GM18870 (cell line): ENCODE measurements around the gene PSME2.

Experiments
- ATAC-seq: cut with Tn5 transposase; IDR thresholded peaks from one replicate; pipeline ENCODE4 v1.9.1; 2021; ENCODE audit warnings: moderate library complexity; ENCODE audit not compliant: unreplicated experiment

PSME2 gene

DNA sequence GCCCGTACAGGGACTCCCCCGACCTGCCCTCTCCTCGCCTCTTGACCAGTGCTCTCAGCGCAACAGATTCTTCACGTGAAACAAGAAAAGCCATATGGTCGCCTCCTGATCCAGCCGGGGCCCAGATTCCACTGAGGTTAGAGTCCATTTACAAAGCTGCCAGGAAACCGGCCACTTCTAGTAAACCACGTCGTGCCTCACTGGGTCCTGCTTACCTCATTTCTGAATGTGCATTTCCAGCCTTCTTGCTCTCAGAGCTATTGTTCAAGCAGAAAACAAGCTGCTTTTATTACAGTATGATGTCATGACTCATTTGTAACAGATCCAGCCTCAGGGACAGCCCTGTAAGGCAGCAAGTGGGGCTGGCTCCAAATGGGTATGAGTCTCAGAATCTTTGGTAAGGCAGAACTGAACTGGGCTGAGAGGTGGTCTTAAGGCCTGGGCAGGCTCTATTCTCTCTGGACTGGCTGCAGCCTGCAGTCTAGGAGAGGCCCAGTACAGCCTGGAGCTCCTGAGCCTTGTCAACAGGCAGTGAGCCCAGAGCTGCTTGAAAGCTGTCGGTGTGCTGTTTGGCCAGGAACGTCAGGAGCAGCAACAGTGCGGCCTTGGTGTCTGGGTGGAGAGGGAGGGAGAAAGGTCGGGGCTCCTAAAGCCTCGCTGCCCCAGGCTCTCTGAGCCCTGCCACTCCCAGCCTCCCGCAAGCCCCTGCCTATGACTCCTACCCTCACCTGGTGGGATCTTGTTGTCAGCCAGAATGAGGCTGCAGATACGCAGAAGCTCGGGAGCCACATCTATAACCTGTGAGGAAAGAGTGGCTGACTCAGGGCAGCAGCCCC lies 33.8 kb upstream of the PSME2 start:
- ATAC-seq, result no peak

- no peak for ATAC-seq
Measured at GRCh38 chr14:24179294-24179960, 33.0 kb upstream of the PSME2 start.

DNA sequence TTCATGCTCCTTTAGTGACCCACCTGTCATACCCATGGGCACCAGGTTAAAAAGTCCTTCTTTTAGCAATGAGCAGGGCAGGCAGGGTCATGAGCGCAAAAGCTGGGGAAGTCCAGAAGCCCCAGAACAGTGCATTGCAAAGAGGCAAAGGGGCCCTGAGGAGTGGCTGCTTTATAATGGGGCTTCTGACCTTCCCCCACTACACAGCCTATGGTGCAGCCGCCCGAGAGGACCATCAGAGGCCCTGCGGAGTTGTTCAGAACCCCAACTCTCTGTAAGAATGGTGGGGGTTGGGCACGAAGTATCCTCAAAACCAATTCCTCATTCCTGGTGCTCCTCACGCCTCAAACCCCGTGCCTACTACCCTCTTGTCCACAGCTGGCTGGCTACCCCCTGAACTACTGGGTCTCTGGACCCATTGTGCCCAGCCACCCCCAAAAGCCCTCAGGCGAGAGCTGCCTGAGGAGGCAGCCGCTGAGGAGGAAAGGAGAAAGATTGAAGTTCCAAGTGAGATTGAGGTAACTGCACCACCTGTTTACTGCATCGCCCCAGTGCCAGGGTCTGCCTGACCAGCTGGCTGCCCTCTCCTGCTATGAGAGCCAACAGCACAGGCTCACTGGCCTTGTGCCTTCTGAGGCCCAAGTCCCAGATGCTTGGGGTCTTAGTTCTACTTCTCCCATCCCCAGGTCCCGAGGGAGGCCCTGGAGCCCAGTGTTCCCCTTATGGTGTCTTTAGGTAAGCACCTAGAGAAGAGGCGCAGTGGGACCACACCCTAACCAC lies 32.2 kb upstream of the PSME2 start:
- no peak for ATAC-seq

- ATAC-seq, result no peak
Measured at GRCh38 chr14:24177891-24178290, 31.5 kb upstream of the PSME2 start.

- no peak for ATAC-seq
Measured at GRCh38 chr14:24177041-24177825, 30.8 kb upstream of the PSME2 start.

GRCh38 chr14:24176599-24176998 lies 30.2 kb upstream of the PSME2 start:
- ATAC-seq, result no peak

DNA sequence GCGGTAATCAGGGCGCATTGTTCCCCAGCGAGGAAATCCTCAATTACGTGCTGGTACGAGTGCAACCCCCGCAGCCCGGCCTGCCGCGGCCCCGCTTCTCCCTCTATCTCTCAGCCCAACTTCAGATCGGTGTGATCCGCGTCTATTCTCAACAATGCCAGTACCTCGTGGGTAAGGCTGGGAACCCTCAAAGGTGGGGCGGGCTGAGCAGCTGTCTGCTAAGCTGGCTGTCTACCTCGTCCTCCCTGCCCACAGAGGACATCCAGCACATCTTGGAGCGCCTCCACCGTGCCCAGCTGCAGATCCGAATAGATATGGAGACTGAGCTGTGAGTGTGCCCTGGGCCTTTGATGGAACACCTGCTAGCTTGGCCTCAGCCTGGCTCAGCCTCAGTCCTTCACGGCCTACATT lies 26.5 kb upstream of the PSME2 start:
- ATAC-seq, result no peak

DNA sequence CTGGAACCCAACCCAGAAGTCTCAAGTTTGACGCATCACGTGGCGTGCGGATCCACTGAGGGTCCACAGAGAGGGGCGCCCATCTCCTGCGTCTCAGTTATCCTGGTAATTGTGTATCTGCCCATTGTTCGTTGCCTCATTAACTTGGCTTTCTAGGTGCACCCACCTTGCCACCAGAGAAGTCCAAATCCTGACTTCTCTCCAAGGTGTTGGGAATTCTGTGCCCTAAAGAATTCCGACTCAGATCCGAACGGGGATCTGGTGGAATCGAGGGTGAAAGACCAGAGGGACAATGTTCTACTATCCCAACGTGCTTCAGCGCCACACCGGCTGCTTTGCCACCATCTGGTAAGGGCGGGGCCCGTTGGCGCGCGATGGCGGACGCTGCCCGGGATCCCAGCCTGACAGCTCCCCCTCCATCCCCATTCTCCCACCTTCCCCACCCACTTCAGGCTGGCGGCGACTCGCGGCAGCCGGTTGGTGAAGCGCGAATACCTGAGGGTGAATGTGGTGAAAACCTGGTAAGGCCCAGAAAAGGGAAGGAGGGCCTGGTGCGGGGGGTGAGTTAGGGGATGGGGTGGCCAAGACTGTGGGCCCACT lies 26.0 kb upstream of the PSME2 start:
- ATAC-seq, result no peak

DNA sequence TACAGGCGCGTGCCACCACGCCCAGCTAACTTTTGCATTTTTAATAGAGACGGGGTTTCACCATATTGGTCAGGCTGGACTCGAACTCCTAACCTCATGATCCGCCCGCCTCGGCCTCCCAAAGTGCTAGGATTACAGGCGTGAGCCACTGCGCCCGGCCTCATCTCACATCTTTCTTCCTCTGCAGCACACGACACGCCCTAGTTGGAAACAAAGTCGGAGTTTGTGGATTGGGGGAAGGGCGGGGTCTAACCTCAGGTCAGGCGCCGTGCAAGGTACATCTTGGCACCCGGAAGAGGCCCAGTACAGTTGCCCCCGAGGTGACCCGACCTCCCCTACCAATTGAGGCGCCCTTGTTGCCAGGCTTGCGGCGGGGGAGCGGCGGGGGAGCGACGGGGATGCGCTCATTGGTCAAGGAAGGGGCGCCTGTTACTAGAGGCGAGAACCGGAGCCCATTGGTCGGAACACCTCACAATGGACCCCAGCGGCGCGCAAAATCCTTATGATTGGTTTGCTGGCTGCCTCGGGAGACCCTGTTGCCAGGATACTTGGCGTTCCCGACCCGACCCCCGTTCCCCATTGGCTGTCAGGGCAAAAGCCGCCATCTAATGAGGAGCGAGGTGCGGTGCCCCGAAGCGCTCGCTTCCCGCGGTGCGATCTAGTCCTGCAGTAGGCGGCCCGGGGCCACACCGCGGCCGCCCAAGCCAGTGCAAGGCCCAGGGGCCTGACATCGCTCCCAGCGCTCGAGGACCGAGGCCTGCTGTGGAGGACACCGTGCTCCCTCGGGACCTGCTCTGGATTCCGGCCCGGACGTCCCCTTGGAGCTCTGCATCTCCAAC lies 25.2 kb upstream of the PSME2 start, which contains the start of gene REC8:
Gene REC8, plus strand, starts transcription at position 659 of the 839 bp plus-strand sequence. CDS start 473 bp downstream, outside the sequence.
- peak; percentile 59 for ATAC-seq

DNA sequence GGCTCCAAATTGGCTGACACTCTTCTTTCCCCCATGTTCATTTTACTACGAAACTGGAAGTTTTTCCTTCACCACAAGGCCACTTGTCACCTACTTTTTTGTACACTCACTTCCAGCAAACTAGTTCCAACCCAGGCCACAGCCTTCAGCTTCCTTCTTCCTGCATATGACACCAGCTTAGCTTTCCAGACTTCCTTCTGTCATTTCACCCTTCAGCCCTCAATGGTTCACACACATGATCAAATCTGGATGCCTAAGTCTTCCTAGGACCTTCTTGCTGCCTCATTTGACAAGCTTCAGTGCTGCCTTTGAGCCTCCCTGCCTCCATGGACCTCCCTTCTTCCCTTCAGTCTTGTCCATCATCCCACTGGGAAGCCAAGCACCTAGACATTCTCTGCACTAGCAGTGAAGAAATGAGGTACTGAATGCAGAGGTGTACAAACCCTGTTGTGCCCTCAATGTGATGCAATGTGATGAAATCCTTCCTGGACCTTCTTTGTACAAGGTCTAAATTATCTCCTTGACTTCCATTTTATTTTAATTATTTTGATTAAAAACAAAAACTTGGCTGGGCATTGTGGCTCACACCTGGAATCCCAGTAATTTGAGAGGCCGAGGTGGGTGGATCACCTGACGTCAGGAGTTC lies 21.2 kb upstream of the PSME2 start:
- no peak for ATAC-seq

DNA sequence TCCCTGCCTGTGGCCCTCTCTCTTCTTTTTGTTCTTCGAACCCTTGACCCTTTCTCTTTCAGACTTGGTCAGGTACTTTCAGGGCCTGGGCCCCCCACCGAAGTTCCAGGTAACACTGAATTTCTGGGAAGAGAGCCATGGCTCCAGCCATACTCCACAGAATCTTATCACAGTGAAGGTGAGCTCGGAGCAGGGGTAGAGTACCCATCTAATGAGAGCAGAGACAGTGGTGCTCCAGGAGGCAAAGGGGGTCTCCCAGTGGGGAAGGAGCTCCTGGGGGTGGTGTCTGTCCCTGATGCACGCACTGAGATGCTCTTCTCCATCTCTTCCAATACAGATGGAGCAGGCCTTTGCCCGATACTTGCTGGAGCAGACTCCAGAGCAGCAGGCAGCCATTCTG lies 19.4 kb upstream of the PSME2 start:
- no peak for ATAC-seq

- no peak for ATAC-seq
Measured at GRCh38 chr14:24164518-24164991, 18.1 kb upstream of the PSME2 start.

DNA sequence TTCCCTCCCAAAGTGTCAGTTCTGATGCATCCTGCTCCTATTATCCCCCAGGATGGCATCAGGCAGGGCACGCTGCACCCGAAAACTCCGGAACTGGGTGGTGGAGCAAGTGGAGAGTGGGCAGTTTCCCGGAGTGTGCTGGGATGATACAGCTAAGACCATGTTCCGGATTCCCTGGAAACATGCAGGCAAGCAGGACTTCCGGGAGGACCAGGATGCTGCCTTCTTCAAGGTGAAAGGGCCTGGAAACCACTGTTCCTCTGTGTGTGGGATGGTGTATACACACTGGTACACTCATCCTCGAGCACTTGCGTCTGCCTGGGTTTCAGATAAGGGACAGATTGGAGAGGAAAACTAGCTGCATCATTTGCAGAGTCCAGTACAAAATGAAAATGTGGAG lies 15.7 kb upstream of the PSME2 start:
- ATAC-seq, result no peak

- ATAC-seq, result peak; percentile 71
Measured at GRCh38 chr14:24160850-24161804, 14.7 kb upstream of the PSME2 start, which contains the start of gene IRF9. IRF9 (plus strand) TSS chr14:24161265; CDS start chr14:24162145, 880 bp downstream.

DNA sequence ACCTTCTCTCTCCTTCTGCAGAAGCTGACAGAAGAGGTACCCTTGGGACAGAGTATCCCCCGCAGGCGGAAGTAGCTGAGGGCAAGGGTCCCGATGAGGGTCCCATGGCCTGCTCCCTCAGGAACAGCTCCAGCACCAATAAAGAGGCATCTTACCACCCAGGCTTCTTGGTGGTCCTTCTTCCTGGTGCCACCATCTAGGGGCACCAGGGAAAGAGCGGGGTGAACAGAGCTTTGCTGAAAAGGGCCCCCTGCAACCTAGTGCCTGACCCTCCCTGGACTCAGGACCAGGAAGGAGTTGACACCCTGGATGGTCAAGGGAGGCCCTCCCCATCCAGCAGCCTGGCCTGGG lies 14.1 kb upstream of the PSME2 start:
- ATAC-seq, result no peak

DNA sequence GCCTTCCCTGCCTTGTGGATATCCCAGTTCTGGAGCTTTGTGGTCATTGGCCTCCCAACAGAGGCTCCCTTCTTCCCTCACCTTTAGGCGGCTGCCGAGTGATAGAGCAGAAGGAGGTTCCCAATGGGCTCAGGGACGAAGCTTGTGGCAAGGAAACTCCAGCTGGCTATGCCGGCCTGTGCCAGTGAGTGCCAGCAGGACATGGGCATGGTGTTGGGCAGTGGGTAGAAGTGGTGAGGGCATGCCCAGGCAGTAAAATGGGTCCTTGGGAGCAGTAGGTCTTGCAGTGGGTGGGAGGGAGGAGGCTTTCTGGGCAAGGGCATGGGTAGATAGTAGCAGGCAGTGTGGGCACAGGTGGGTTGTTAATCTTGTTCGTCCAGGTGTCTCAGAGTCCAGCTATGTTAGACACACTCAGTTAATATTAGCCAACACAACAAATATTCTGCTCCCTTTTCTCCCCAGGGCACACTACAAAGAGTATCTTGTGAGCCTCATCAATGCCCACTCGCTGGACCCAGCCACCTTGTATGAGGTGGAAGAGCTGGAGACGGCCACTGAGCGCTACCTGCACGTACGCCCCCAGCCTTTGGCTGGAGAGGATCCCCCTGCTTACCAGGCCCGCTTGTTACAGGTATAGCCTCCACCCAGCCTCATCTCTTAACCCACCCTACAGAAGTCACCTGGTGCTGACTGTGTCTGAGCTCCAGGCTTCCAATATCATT lies 13.5 kb upstream of the PSME2 start:
- no peak for ATAC-seq

DNA sequence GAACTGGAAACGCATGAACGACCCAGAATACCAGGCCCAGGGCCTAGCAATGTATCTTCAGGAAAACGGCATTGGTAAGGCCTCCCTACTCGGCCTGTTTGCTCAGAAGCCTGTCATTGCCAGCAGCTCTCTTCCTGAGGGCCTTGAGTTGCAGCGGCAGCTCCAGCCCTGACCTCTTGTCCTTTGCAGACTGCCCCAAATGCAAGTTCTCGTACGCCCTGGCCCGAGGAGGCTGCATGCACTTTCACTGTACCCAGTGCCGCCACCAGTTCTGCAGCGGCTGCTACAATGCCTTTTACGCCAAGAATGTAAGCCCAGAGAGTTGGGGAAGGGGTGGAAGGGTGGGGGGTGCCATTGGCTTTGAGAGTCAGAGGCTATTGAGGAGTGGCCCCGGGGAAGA lies 10.9 kb upstream of the PSME2 start:
- no peak for ATAC-seq
